Activated naive CD8-positive, alpha-beta T cell treated with anti-CD3 and anti-CD28 coated beads, Interleukin-2, amount 50 U/mL, for 16 hours (primary cell): ENCODE data around the gene MARCHF10.

ENCODE experiments used
- DNase-seq: peaks from one replicate; pipeline ENCODE4 v3.0.0-alpha.2; 2020; ENCODE audit warnings: low read depth, low spot score

MARCHF10 gene

DNA sequence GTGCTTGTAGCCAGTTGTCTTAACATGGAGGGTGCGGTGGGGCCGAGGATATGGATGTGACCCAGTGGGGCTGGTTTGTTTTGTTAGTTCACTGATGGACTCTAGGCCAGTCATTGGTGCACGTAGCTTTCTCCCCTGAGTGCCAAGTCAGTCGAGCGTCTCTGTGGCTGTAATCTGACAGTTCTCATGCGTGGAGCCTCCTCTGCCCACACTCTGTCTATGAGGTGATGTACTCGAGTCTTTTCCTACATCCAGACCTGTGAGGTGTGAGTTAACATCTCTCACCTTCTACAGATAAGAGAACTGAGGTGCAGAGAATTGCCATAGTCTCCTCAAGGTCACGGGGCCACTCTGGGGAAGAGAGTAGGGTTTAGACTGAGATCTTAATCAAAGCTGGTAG lies 90.2 kb downstream of the MARCHF10 start:
- no peak for DNase-seq

DNA sequence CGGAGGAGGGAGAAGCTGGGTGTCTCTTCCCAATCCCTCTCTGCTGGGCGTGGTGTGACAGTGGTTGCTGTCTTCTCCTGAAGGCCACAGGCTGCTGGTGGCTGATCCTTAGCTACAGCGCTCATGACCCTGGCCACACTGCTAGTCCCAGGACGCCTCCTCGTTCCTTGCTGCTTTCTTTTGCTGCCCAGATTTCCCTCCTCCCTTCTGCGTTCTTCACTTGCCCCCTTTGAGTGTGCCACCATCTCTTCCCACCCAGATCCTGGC lies 90.6 kb downstream of the MARCHF10 start:
- no peak for DNase-seq

DNA sequence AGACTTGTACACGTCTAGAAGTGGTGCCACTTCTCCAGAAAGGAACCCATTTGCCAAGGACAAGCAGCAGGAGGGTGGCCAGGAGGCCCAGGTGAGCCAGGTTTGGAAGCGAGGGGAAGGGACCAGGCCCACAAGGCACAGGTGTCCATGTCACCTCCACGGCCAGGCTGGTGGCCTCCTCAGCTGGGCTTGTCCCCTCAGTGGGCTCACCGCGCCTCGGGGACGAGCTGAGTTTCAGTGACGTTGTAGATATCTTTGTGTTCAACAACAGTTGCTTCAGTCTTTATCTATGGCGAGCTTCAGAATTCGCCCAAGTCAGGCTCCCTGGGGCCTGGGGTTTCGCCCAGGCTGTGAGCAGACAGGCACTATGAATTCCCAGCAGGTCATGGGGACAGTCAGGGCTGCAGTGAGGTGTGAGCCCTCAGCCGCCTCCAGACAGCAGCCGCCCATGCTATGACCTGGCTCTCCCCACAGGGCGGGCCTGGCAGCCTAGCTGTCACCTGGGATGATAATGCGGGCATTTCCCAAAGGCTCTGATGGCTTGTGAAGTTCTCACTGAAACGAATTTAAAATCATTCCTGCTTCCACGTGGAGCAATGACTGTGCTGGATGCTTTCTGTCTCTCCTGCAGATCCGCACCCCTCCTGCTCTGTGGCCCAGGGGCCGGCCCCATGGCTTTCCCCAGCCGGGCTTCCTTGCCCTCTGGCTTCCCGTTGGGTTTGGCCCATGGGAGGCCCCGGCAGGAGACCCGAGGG lies 91.1 kb downstream of the MARCHF10 start:
- DNase-seq: no peak

DNA sequence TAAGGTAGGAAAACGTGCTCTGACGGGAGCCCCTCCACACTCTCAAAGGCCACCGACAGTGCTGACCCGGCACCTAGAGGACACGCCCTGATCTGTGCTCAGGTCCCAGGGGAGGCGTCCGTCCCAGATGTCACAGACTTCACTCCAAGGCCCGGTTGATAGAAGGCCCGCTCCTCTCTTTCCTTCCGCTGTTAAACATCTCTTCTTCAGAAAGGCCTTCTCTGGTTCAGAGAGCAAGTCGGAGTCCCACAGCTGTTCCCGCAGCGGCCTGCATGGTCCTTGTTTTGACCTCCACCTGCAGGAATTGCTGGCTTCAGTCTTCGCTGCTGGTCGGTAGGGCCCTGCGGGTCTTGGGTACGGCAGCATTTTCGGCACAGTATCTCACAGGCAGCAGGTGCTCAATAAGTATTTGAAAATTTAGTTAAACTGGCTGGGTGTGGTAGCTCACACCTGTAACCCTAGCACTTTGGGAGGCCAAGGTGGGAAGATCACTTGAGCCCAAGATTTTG lies 92.2 kb downstream of the MARCHF10 start:
- no peak for DNase-seq

DNA sequence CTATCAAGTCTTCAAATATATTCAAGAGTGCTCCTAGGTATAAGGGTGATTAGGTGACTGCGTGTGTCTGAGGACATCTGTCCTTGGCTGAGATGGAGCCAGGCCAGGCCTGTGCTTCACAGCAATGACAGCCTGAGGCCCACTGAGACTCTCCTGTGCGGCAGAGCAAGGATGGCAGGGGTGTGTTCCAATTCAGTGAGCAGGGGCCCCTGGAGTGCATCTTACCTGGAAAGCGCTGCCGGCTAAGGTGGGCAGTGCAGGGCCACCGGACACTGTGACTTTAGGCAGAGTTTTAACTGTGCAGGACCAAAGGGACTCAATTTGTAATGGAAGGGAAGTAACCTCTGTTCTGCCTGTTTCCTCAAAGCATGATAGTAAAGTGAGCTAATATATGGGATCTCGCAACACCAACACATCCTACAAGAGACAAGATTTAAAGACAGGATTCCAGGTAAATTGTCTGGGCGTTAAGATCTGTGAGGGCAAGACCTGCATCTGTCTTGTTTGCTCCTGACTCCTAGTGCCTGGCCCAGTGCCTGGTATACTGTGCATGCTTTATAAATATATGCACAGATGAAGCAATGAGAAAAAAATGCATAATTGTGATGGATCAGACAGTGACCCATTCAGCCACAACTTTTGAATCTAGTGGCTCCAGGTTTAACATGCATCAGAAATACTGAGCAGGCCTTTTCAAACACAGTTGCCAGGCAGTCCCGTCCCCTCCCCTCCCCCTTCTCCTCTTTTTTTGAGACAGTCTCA lies 93.9 kb downstream of the MARCHF10 start:
- DNase-seq: no peak

DNA sequence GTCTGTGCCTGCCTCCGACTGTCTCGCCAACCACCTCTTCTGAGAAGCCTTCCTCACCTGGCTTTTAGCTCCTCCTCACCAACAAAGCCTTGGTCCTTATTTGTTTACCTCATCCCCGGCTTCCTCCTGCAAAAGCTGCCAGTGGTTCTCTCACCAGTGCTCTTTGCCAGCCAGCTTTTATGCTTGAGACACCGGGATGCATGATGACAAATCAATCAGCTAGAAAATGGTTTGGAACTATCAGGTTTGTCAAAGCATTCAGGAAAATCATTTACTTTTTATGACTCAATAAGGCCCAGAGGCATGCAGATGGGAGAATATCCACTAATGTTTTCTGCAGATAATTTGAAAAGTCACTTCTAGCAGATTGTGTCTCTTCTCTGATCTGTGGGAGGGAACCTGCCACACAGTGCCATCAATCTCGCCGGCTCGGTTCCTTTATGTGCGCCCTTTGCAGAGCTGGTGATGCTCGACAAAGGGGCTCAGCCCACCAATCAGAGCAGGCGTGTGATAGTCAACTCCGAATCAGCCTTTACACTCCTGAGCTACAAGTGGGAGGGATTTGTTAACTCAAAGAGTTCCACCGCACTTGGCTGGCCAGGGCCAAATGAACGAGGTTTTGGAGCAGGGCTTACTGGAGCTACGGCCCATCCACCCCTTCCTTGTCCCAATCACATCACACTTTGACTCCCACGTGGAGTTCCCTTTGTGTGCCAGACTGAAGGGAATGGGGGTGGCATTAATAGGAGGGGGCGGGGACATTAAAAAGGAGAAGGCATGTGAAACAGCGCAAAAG lies 94.8 kb downstream of the MARCHF10 start:
- DNase-seq: no peak

DNA sequence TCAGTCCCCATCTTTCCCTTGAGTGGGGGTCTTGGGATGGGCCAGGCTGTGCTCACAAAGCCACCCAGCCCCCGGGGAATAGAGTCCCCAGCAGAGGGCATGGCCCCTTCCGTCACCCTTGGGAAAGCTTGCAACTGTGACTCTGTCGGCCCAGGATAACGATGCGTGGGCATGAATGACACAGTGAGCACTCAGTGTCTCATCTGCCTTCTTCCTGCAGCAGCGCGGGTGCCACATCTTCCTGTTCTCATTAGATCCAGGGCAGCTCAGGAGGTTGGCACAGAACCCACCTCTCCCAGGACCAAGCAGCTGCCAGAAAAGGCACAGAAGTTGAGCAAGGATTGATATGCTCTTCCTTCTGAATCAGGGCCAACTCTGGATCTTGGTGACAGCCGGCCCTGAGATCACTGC lies 95.9 kb downstream of the MARCHF10 start:
- DNase-seq: no peak

DNA sequence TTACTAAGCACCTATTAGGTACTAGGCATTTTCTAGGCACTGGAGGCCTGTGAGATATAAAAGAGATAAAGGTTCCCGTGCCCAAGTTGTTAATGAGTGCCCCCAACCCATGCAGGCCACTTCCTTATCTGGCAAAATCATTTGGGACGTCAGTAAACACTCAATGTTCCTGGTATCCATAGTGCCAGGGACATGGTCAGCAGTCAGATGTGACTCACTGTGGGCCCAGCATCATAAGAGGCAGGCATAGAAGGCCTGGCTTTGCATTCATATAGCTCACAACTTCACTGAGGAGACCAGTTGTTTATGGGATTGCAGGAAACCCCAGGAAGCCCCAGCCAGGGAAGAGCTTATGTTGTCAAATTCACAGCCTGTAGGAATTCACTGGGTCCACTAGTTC lies 99.5 kb downstream of the MARCHF10 start:
- DNase-seq: no peak

DNA sequence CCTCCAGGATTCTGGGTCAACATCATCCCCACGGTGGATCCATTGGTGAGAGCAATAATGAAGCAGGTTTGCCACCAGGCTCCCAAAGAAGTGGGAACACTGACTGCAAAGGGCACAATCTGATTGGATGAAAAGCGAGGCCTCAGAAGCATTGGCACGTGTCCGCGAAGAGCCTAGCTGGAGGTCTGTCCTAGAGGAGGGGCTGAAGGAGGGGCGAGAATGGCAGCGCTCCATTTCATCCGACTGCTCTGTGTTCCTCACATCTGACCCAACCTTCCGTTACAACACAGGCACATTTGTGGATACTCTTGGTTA lies 100.7 kb downstream of the MARCHF10 start:
- no peak for DNase-seq

DNA sequence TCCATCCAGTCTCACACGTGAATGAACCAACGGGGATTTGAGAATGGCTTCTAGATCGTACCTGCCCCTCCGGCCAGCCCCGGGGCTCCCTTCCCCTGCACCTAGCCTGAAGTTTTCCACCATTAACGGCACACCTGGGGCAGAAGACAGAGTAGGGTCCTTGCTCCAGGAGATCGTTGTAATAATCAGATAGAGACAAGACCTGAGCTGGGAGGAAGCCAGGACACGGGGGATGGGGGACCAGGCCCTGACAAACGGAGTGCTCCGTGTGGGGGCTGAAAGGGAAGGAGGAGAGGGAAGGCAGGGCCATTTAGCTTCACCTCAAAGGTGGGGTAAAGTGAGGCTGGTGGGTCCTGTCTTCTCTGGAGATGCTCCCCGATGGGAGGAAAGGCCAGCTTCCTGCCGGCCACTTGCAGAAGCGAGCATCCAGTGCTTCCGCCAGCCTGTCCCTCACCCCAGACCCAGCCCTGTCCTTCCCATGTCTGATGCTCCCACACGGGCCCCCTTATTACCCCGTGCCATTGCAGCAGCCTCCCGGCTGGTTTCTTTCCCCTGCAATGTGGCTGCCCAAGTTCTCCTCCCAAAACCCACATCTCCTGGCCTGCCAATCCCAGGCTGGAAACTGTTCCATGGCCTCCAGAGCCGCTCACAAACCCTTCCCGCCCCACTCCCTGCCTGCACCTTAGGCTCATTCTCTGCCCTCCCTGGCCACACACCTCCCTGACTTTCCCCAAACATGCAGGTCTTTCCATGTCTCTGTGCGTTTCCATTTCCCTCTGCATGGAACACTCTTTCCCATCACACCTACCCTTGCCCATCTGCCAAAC lies 101.3 kb downstream of the MARCHF10 start:
- DNase-seq: no peak

DNA sequence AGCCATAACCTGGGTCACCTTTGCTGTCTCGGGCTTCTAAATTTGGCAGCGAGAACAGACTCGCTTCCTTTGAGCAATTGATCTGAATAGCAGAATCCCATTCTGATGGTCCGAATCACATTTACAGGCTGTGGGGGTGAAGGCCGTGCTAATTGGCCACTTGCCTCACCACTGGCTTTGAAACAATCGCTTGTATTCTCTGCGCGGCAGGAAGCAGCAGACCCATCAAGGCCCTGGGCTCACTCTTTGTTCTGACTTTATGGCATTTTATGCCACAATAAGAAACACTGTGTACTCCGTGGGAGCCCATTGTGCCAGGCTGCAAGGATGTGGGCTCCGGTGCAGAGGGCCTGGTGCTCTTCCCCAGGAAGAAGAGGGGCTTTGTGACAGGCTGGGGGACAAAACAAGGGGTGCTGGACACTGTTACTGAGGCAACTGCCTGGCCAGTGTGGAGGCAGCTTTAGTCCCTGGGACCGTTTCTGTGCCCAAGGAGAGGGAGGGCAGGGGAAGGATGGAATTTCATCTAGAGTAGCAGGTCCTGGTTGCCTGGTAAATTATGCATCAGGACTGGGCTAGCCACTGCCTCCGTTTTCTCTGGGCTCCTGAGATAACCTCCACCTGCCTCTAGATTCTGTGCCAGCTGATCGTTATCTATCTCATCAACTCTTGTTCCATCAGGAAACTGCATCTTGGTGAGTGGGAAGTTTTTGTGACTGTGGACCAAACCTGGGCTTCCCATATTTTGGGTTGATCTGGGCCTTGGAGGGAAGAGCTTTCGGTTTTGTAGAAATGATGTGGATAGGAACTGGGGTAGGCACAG lies 102.1 kb downstream of the MARCHF10 start:
- no peak for DNase-seq

DNA sequence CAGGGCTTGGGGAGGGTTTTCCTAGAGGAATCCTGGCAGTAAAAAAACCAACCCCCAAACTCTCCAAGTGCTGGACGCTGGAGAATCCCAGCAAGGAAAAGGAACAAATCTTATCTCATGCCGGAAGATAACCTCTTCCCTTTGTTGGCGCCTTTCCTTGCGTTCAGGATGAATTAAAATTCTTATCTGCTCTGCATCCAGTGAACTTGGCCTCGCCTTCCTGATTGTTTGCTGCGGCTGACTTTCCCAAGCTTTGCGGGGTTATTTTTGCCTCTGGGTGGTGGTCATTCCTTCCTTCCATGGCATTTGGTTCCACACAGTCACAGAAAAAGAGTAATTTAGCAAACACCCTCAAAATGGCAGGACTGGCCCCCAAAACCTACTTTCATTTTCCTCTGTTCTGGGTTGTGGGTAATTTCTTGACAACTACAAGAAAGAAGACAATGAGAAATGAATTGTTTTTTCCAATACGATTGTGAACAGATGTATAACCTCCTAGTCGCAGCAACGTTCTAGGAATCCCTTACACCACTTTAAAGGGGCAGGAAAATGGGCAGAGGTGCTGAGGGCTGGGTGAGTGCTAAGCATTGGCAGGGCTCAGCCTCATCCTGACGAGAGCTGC lies 102.8 kb downstream of the MARCHF10 start:
- DNase-seq: no peak

DNA sequence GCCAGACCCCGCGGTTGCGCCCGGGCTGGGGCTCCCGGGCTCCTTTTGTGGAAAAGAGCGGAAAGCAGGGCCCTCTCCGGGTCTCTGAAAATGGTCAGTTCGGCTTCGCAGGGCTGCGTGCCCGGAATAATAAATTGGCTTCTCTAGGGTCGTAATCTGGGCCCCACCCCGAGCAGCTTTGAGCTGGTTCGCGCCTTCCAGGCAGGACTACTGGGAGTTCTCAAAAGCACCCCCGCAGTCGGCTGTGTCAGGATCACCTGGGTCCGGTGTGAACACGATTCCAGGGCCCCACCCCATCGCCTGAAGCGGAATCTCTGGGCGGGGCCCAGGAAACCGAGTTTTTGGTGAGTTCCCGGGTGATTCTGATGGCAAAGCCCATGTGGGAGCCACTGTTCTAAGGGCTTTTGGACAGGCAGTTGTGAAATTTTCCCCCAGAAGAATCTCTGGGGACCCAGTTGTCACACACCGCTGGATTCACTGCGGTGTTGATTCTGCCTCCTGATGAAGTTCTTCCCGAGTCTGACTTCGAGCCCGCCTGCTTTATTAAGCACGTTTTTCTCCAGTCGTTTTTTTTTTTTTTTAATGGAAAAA lies 103.6 kb downstream of the MARCHF10 start:
- DNase-seq: no peak

DNA sequence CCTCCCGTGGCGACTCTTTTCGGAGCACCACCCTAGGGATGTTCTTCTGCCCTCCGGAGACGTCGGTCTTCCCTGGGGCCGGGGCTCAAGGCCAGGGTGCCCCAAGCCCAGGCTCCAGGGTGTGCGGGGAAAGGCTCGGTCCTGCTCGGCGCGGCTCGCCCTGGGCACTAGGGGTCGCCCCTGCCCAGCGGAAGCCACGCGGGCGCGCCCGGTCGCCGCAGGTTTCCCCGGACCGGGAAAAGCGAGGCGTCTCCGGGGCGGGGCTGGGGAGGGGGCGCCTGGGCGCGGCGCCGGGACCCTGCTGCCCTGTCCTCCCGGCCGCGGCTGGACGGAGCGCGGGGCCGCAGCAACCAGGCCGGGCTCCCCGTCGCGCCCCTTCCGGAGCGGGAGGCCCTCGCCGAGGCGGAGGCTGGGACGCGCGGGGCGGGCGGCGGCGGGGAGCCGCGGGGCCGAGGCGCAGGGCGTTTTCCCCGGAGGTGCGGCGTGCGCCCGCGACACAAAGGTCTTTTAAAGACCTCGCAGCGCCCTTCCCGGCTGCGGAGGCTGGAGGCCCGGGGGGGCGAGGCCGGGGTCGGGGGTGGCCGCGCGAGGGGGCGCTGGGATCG lies 104.2 kb downstream of the MARCHF10 start:
- peak; percentile 30 for DNase-seq

DNA sequence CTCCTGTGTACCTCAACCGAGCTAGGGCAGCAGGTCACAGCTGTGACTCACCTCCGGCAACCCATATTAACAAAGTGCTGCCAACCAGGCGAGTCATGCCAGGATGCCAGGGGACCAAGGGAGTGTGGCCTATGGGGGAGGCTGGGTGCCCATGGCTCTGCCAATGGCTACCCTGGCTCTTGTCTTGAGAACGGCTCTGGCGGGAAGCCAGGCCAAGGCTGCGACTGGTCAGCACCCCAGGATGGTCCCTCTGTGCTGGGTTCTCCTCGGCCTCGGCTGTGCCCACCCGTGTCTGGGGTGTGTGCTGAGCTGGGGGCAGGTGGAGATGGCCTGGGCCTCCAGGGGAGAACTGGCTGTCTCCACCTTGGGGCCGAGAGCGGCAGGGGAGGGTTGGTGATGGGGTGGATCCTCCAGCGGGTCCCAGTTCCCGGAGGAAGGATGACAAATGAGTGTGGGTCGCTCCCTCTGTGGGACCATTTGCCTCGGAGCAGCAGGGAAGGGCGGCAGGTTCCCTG lies 104.8 kb downstream of the MARCHF10 start:
- no peak for DNase-seq

DNA sequence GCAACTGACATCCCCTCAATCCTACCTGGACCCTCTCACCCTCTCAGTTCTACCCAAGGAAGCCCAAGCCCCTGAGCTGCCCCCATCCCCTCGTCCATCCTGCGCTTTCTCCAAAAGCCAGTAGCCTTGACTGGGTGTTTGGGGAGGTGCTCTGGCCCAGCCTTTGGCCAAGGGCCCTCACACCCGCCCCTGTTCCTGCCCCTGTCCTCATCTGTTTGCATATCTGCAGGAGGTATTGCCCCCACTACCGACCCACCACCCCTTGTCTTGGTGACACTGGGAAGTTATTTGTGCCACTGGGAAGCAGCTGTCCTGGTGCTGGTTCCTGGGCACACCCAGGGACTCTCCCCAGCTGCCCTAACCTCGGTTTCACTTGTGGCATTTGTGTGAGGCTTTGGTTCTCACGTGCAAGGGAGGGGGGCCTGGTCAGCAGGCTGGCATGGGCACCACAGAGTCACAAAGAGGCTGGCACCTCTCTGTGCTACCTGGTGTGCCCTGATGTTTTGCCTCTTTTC lies 105.3 kb downstream of the MARCHF10 start:
- no peak for DNase-seq

DNA sequence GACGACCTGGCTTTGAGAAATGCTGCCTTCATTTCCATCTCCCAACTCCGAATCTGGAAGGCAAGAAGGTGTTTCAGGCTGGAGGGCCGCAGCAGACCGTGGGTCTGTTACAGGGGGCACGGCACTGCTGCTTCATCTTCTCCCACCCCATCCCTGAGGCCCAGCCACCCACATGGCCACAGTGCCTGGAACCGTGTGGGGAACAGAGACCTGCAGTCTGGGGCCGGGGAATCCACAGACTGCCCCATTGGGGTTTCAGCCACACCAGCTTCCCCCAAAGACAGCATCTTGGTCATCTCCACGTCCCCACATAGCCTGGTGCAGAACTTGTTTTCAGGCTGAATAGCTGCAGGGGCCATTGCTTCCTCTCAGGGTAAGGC lies 106.4 kb downstream of the MARCHF10 start:
- DNase-seq: no peak

DNA sequence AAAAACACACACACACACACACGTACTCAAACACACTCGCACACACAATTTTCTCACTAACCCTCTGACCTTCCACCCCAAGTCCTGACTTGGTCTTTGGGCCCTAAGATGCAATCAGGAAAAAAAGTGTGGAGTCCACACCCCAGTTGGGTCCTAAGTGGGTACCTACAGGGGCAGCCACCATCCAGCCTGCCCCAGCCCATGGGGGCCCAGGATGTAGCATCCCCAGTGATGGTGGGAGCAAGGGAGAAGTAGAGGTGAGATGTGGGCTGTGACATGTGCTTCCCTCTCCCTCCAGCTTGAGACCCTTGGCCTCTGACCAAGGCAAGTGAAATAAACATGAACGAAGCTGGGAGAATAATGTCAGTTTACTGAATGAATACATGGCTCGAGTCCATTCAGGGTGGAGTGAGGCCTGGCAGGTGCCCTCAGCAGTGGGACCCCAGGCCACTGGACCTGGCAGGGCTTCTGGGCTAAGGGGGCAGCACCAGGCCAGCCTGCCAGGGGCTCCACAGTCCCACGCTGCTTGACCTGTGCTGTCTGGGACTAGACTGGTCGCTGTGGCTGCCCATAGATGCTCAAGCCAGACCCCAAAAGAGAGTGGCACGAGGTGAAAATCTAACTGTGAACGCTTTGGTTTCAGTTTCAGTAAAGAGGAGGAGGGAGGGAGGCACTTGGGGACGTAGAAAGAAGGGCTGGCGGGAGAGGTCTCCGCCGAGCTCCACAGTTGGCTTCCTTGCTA lies 107.0 kb downstream of the MARCHF10 start:
- no peak for DNase-seq
